ENCODE measurements around the gene COL5A1.

The COL5A1 gene

DNA sequence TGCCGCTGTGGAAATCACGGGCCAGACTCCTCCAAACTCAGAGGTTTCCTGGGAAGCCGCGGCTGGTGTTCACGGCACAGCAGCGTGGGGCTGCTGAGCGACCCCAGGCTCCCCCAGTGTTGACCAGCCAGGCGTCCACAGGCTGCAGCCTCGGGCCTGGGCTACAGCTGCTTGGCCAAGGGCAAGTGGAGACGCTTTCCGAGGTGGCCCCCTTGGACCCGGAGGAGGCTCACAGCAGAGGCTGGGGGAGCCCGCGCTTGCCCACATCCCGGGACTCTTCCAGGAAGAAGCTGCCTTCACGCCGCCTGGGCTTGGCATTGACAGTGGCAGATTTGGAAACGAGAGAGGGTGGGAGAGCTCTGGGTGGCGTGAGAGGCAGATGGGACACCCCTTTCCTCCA lies 186.0 kb downstream of the COL5A1 start:
- no peaks in the 10 kb centered on the region for H3K9me3 ChIP-seq (ENCODE audit: insufficient read depth, low read length)
- no peaks in the 10 kb centered on the region for H3K27me3 ChIP-seq (ENCODE audit: low read depth, low read length)
- TF ChIP-seq, protein P1, sequence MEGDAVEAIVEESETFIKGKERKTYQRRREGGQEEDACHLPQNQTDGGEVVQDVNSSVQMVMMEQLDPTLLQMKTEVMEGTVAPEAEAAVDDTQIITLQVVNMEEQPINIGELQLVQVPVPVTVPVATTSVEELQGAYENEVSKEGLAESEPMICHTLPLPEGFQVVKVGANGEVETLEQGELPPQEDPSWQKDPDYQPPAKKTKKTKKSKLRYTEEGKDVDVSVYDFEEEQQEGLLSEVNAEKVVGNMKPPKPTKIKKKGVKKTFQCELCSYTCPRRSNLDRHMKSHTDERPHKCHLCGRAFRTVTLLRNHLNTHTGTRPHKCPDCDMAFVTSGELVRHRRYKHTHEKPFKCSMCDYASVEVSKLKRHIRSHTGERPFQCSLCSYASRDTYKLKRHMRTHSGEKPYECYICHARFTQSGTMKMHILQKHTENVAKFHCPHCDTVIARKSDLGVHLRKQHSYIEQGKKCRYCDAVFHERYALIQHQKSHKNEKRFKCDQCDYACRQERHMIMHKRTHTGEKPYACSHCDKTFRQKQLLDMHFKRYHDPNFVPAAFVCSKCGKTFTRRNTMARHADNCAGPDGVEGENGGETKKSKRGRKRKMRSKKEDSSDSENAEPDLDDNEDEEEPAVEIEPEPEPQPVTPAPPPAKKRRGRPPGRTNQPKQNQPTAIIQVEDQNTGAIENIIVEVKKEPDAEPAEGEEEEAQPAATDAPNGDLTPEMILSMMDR (IDR thresholded peaks at IDR 0.05; ENCODE audit: low read depth, low read length), result no peak
- no peak for TF ChIP-seq EZH2phosphoT487 (IDR thresholded peaks at IDR 0.05; ENCODE audit: low read depth)
- no peak overlapping the region for H3K27ac ChIP-seq (ENCODE audit: low read length)
- no peak overlapping the region for H3K9ac ChIP-seq (ENCODE audit: low read length)
- H3K4me3 ChIP-seq (ENCODE audit: low read length), result no peak overlapping the region
- no peaks in the 10 kb centered on the region for H4K20me1 ChIP-seq (ENCODE audit: insufficient read depth, low read length)
- H3K4me1 ChIP-seq (ENCODE audit: low read length), result no peaks in the 10 kb centered on the region
- no peak overlapping the region for H3K4me2 ChIP-seq (ENCODE audit: low read length)
- no peaks in the 10 kb centered on the region for H3K36me3 ChIP-seq (replicated peaks; ENCODE audit: low read depth, low read length)
- H3K79me2 ChIP-seq (ENCODE audit: low read length), result no peaks in the 10 kb centered on the region
- H2AFZ ChIP-seq (ENCODE audit: low read depth, low read length), result no peak overlapping the region

DNA sequence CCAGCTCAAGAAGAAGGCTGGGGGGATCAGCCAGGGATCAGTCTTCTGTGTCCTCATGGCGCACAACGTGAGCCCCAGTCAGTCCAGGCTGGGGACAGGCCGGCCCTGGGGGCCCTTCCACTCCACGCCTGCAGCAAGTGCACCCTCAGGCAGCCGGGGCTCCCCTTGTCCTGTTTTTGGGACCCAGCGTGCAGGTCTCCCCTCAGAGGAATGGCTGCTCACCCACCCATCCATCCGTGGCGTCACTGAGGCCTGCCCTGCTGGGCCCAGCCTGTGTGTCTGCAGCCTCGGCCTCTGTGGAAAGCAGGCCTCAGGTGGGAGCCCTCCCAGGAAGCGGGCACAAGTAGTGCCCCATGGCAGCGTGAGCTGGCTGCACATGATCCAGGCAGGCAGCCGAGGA lies 186.4 kb downstream of the COL5A1 start:
- no peak overlapping the region for H3K27ac ChIP-seq (ENCODE audit: low read length)
- no peaks in the 10 kb centered on the region for H3K79me2 ChIP-seq (ENCODE audit: low read length)
- no peak overlapping the region for H2AFZ ChIP-seq (ENCODE audit: low read depth, low read length)
- H3K4me2 ChIP-seq (ENCODE audit: low read length), result no peak overlapping the region
- H3K36me3 ChIP-seq (replicated peaks; ENCODE audit: low read depth, low read length), result no peaks in the 10 kb centered on the region
- H3K9ac ChIP-seq (ENCODE audit: low read length), result no peak overlapping the region
- H3K9me3 ChIP-seq (ENCODE audit: insufficient read depth, low read length), result no peaks in the 10 kb centered on the region
- TF ChIP-seq, protein P1 (IDR thresholded peaks at IDR 0.05; ENCODE audit: low read depth, low read length), result no peak
- no peak for TF ChIP-seq EZH2phosphoT487 (IDR thresholded peaks at IDR 0.05; ENCODE audit: low read depth)
- no peaks in the 10 kb centered on the region for H3K4me1 ChIP-seq (ENCODE audit: low read length)
- no peaks in the 10 kb centered on the region for H4K20me1 ChIP-seq (ENCODE audit: insufficient read depth, low read length)
- H3K4me3 ChIP-seq (ENCODE audit: low read length), result no peak overlapping the region
- H3K27me3 ChIP-seq (ENCODE audit: low read depth, low read length), result no peaks in the 10 kb centered on the region

DNA sequence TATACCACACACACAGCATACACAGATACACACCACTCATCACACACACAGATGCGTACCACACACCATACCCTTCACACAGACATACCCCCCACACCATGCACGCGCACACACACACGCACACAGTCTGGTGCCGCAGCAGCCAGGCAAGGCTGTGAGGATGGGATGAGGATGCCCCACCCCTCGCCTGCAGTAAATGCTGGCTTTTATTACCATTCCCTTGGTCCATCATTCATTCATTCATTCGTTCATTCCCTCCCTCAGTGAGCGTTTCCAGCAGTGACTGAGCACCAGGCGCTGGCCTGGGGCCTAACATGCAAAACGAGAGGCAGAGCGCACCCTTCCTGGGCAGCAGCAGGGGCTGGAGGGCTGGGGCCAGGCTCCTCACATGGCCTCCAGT lies 187.3 kb downstream of the COL5A1 start:
- Histone ChIP-seq H3K27ac (ENCODE audit: low read length) (no peak overlapping the region), H3K4me2 (ENCODE audit: low read length) (no peak overlapping the region), H3K36me3 (replicated peaks; ENCODE audit: low read depth, low read length) (no peaks in the 10 kb centered on the region)

DNA sequence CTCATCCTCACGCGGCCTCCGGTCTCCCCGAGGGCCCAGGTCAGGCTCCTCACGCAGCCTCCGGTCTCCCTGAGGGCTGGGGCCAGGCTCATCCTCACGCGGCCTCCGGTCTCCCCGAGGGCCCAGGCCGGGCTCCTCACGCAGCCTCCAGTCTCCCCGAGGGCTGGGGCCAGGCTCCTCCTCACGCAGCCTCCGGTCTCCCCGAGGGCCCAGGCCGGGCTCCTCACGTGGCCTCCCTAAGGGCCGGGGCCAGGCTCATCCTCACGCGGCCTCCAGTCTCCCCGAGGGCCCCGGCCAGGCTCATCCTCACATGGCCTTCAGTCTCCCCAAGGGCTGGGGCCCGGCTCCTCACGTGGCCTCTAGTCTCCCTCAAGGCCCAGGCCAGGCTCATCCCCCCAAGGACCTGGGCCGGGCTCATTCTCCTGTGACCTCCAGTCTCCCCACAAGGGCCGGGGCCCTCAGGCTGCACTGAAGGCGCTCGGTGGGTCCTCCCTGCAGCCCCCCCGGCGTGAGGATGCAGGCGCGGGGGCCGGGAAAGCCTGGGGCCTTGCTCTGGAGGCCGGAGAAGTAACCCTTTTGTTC lies 187.8 kb downstream of the COL5A1 start:
- no peaks in the 10 kb centered on the region for H3K4me1 ChIP-seq (ENCODE audit: low read length)
- no peaks in the 10 kb centered on the region for H3K36me3 ChIP-seq (replicated peaks; ENCODE audit: low read depth, low read length)
- H3K4me3 ChIP-seq (ENCODE audit: low read length), result no peak overlapping the region
- H3K9ac ChIP-seq (ENCODE audit: low read length), result no peak overlapping the region
- no peaks in the 10 kb centered on the region for H3K9me3 ChIP-seq (ENCODE audit: insufficient read depth, low read length)
- H3K4me2 ChIP-seq (ENCODE audit: low read length), result no peak overlapping the region
- no peaks in the 10 kb centered on the region for H3K27me3 ChIP-seq (ENCODE audit: low read depth, low read length)
- no peaks in the 10 kb centered on the region for H3K79me2 ChIP-seq (ENCODE audit: low read length)
- H2AFZ ChIP-seq (ENCODE audit: low read depth, low read length), result no peak overlapping the region
- H3K27ac ChIP-seq (ENCODE audit: low read length), result no peak overlapping the region
- TF ChIP-seq EZH2phosphoT487 (IDR thresholded peaks at IDR 0.05; ENCODE audit: low read depth), result no peak
- TF ChIP-seq, protein P1 (IDR thresholded peaks at IDR 0.05; ENCODE audit: low read depth, low read length), result no peak
- H4K20me1 ChIP-seq (ENCODE audit: insufficient read depth, low read length), result no peaks in the 10 kb centered on the region

More for the DNA sequence above, 187.3 kb downstream of the COL5A1 start:
- Histone ChIP-seq H3K4me3 (ENCODE audit: low read length) (no peak overlapping the region), H3K4me1 (ENCODE audit: low read length) (no peaks in the 10 kb centered on the region), H3K9ac (ENCODE audit: low read length) (no peak overlapping the region), H3K9me3 (ENCODE audit: insufficient read depth, low read length) (no peaks in the 10 kb centered on the region), H2AFZ (ENCODE audit: low read depth, low read length) (no peak overlapping the region), H3K27me3 (ENCODE audit: low read depth, low read length) (no peaks in the 10 kb centered on the region), H3K79me2 (ENCODE audit: low read length) (no peaks in the 10 kb centered on the region), H4K20me1 (ENCODE audit: insufficient read depth, low read length) (no peaks in the 10 kb centered on the region)
- TF ChIP-seq EZH2phosphoT487 (IDR thresholded peaks at IDR 0.05; ENCODE audit: low read depth), result no peak
- TF ChIP-seq, protein P1 (IDR thresholded peaks at IDR 0.05; ENCODE audit: low read depth, low read length), result no peak
